Measurements from ENCODE around the gene MBD3L1.

Gene MBD3L1

DNA sequence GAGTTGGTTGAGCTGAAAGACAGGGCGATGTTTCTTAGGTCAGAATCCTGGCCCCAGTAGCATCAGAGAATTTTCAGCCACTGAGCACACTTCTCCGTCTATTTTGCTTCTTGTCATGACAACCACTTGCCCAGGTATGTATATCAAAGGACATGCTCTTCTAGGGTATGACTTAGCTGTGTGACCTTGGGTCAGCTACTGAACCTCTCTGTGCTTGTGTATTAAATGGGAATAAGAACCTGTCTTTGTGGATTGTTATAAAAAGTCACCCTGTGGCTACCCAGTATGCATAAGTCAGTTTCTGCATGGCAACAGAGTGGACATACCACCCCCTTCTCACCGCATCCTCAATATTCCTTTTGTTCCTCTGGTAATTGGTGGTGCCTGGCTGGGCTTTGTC is 26.1 kb downstream of the MBD3L1 start:
- ATAC-seq (ENCODE audit: insufficient read depth, low read depth) (no peak), DNase-seq (no peak)
- TF ChIP-seq, protein P1, sequence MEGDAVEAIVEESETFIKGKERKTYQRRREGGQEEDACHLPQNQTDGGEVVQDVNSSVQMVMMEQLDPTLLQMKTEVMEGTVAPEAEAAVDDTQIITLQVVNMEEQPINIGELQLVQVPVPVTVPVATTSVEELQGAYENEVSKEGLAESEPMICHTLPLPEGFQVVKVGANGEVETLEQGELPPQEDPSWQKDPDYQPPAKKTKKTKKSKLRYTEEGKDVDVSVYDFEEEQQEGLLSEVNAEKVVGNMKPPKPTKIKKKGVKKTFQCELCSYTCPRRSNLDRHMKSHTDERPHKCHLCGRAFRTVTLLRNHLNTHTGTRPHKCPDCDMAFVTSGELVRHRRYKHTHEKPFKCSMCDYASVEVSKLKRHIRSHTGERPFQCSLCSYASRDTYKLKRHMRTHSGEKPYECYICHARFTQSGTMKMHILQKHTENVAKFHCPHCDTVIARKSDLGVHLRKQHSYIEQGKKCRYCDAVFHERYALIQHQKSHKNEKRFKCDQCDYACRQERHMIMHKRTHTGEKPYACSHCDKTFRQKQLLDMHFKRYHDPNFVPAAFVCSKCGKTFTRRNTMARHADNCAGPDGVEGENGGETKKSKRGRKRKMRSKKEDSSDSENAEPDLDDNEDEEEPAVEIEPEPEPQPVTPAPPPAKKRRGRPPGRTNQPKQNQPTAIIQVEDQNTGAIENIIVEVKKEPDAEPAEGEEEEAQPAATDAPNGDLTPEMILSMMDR (IDR thresholded peaks at IDR 0.05; ENCODE audit: borderline replicate concordance, extremely low read depth, low read length, poor library complexity, severe bottlenecking), result no peak
- no peak for TF ChIP-seq EZH2 (IDR thresholded peaks at IDR 0.05; ENCODE audit: borderline replicate concordance, low read depth, low read length, severe bottlenecking)
- Histone ChIP-seq H3K36me3 (ENCODE audit: insufficient read depth, low read length) (no peaks in the 10 kb centered on the region), H3K9me3 (ENCODE audit: insufficient read depth, low read length, severe bottlenecking) (no peaks in the 10 kb centered on the region), H3K4me3 (ENCODE audit: low read depth in 1 of 2, low read length in 2 of 2) (no peak overlapping the region), H4K20me1 (ENCODE audit: insufficient read depth, low read length) (no peaks in the 10 kb centered on the region), H3K9ac (ENCODE audit: low read depth, low read length) (no peak overlapping the region), H3K4me1 (ENCODE audit: insufficient read depth, low read length) (no peaks in the 10 kb centered on the region), H2AFZ (ENCODE audit: low read depth, low read length) (no peak overlapping the region), H3K27me3 (ENCODE audit: insufficient read depth, low read length, poor library complexity) (peaks cover 12% of the 10 kb centered on the region), H3K27ac (ENCODE audit: low read length) (no peak overlapping the region), H3K4me2 (ENCODE audit: insufficient read depth, low read length) (no peak overlapping the region), H3K79me2 (ENCODE audit: insufficient read depth, low read length) (no peaks in the 10 kb centered on the region)

DNA sequence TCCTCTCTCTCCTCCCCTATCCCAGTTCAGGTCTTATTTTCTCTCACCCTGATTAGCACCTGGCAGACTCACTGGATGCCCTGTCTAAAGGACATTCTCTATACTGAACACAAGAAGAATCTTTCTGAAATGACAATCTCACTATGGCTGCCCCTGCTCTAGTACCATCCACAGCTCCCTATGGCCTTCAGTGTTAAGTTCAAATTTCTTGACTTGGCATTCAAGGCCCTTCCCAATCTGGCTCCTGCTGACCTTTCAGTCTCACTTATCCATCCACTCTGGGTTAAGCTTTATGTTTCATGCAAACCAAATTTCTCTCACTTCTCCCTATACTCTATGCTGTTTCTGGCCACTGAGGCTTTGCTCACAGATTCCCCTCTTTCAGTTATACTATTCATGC is 34.2 kb downstream of the MBD3L1 start:
- no peak overlapping the region for H3K4me3 ChIP-seq (ENCODE audit: low read depth in 1 of 2, low read length in 2 of 2)
- H2AFZ ChIP-seq (ENCODE audit: low read depth, low read length), result no peak overlapping the region
- H3K79me2 ChIP-seq (ENCODE audit: insufficient read depth, low read length), result no peaks in the 10 kb centered on the region
- H3K27ac ChIP-seq (ENCODE audit: low read length), result no peak overlapping the region
- H3K27me3 ChIP-seq (ENCODE audit: insufficient read depth, low read length, poor library complexity), result no peaks in the 10 kb centered on the region
- H3K9ac ChIP-seq (ENCODE audit: low read depth, low read length), result no peak overlapping the region
- no peak for DNase-seq
- H4K20me1 ChIP-seq (ENCODE audit: insufficient read depth, low read length), result no peaks in the 10 kb centered on the region
- no peak overlapping the region for H3K4me2 ChIP-seq (ENCODE audit: insufficient read depth, low read length)
- H3K36me3 ChIP-seq (ENCODE audit: insufficient read depth, low read length), result no peaks in the 10 kb centered on the region
- no peak for ATAC-seq (ENCODE audit: insufficient read depth, low read depth)
- H3K4me1 ChIP-seq (ENCODE audit: insufficient read depth, low read length), result no peaks in the 10 kb centered on the region
- TF ChIP-seq, protein P1 (IDR thresholded peaks at IDR 0.05; ENCODE audit: borderline replicate concordance, extremely low read depth, low read length, poor library complexity, severe bottlenecking), result no peak
- TF ChIP-seq EZH2 (IDR thresholded peaks at IDR 0.05; ENCODE audit: borderline replicate concordance, low read depth, low read length, severe bottlenecking), result no peak
- H3K9me3 ChIP-seq (ENCODE audit: insufficient read depth, low read length, severe bottlenecking), result no peaks in the 10 kb centered on the region

DNA sequence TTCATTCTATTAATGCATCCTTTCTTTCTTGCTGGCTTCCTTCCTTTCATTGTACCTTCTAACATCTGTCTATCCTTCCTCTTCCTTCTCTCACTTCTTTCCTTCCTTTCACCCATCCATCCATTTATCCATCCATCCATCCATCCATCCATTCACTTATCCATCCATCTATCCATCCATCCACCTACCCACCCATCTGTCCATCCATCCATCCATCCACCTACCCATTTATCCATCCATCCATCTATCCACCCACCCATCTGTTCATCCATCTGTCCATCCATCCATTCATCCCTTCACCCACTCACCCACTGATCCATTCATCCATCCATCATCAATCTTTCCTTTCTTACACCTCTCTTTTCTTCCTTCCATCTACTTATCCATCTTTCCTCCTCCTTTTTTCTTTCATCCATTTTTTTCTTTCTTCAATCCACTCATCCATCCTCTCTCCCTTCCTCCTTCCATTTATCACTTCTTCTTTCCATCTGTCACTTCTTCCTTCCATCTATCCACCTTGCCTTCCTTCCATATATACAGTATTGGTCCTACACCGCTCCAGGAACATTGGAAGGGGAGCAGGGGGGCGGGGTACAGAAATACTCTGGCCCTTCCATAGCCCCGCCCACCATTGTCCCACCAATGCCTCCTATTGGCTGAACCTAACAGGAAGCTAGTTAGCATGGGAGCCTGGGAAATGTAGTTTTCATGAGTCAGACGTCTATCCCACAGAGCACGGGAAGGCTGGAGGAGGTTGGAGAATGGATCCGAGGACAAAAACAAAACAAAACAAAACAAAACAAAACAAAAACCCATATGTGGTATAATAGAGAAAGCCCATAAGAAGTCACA is 45.9 kb downstream of the MBD3L1 start:
- Histone ChIP-seq H3K27me3 (ENCODE audit: insufficient read depth, low read length, poor library complexity) (no peaks in the 10 kb centered on the region), H3K79me2 (ENCODE audit: insufficient read depth, low read length) (no peaks in the 10 kb centered on the region), H3K36me3 (ENCODE audit: insufficient read depth, low read length) (no peaks in the 10 kb centered on the region), H3K4me3 (ENCODE audit: low read depth in 1 of 2, low read length in 2 of 2) (no peak overlapping the region), H3K9me3 (ENCODE audit: insufficient read depth, low read length, severe bottlenecking) (no peaks in the 10 kb centered on the region), H3K9ac (ENCODE audit: low read depth, low read length) (no peak overlapping the region), H3K27ac (ENCODE audit: low read length) (no peak overlapping the region), H4K20me1 (ENCODE audit: insufficient read depth, low read length) (no peaks in the 10 kb centered on the region), H2AFZ (ENCODE audit: low read depth, low read length) (no peak overlapping the region), H3K4me1 (ENCODE audit: insufficient read depth, low read length) (no peaks in the 10 kb centered on the region), H3K4me2 (ENCODE audit: insufficient read depth, low read length) (no peak overlapping the region)
- no peak for TF ChIP-seq EZH2 (IDR thresholded peaks at IDR 0.05; ENCODE audit: borderline replicate concordance, low read depth, low read length, severe bottlenecking)
- TF ChIP-seq, protein P1 (IDR thresholded peaks at IDR 0.05; ENCODE audit: borderline replicate concordance, extremely low read depth, low read length, poor library complexity, severe bottlenecking), result no peak
- no peak for ATAC-seq (ENCODE audit: insufficient read depth, low read depth)
- peak; percentile 11 for DNase-seq

Data from DND-41 (cell line).